Ovary (tissue), 9 donors: ENCODE measurements around the gene CARF. TPM values are rescaled to one million over a fixed set of nuclear protein-coding genes. Genes with fewer than 3 reads are reported as not detected.

Source experiments
- DNase-seq, 5 donors: peaks; one replicate each; pipeline ENCODE4 v3.0.0-alpha.2; 2019 to 2020
- H3K27ac ChIP-seq, 2 donors: fragments of 200-600 bp; one replicate each; pipeline versions ENCODE4 v1.5.1 to v1.8.0; 2019 to 2022
- H3K27me3 ChIP-seq: fragments of 200-600 bp; one replicate; pipeline ENCODE4 v1.8.0; 2022
- H3K36me3 ChIP-seq: fragments of 200-600 bp; sonication (generic); one replicate; pipeline ENCODE4 v1.5.1; 2019
- H3K4me1 ChIP-seq: one replicate; pipeline ENCODE4 v1.8.1; 2013; ENCODE audit warnings: mild to moderate bottlenecking, moderate library complexity; ENCODE audit not compliant: insufficient read depth
- H3K4me3 ChIP-seq: fragments of 200-600 bp; sonication (generic); one replicate; pipeline ENCODE4 v1.5.1; 2017
- H3K9me3 ChIP-seq, 2 donors: fragments of 200-600 bp in 1 of 2; sonication (generic) in 1 of 2; one replicate each; pipeline versions ENCODE4 v1.5.1 to v1.8.1; 2013 to 2019; ENCODE audit warnings: mild to moderate bottlenecking in 1 of 2, moderate library complexity in 1 of 2
- EP300 ChIP-seq: sonication (generic); formaldehyde crosslinking; IDR thresholded peaks from one replicate; pipeline ENCODE4 v1.6.1; 2017; ENCODE audit warnings: antibody characterized with exemption
- POLR2A ChIP-seq: fragments of 450-650 bp; IDR thresholded peaks from one replicate; pipeline ENCODE4 v1.6.1; 2017; ENCODE audit warnings: antibody characterized with exemption, mild to moderate bottlenecking, moderate library complexity
- WGBS, 3 donors: extraction: QIAGEN DNeasy Blood & Tissue Kit in 1 of 3; methylation state at CpG; one replicate each; pipeline versions ENCODE4 v1.1.5 to v1.1.7; 2013 to 2017; 5-methylcytosine and 5-hydroxymethylcytosine counted together
- intact Hi-C, 4 donors: fragments of 100-400 bp; cut with DNase I; formaldehyde crosslinking; loops; one replicate each; pipeline versions ENCODE4 v1.11.0 to v1.15.1; 2022 to 2023
- polyA plus RNA-seq, 2 donors: library from polyadenylated mRNA; stranded (reverse); fragments of 200-250 nt in 1 of 2; fragments of 350-450 nt in 1 of 2; fragmentation: Illumina TruSeq in 1 of 2; extraction: RNeasy Lipid Tissue Mini Kit (QIAGEN cat#74804) in 1 of 2; gene quantifications; one replicate each; pipeline ENCODE4 v1.2.3, GENCODE V29; 2013 to 2014
- small RNA-seq: library from RNA; depleted of rRNA; stranded (forward); fragments of <200 nt; gene quantifications from one replicate; pipeline ENCODE3, GENCODE V24; 2016
- total RNA-seq, 7 donors: library from RNA; depleted of rRNA in 2 of 7; stranded (reverse); fragments of >200 nt in 2 of 7; fragmentation: NEBNext Ultra II Directional in 3 of 7; extraction: Animal tissue kit (Norgen Biotek cat#: 25700) in 3 of 7; gene quantifications; one replicate each; pipeline versions ENCODE4 v1.1.0 to v1.2.4, GENCODE V29; 2016 to 2023
- TF ChIP-seq, protein P1 (sequence below), 3 donors: fragments of 450-650 bp in 2 of 3; fragments of 200-600 bp in 1 of 3; IDR thresholded peaks; one replicate each; pipeline versions ENCODE4 v1.5.1 to v1.8.0; 2016 to 2022; ENCODE audit warnings: antibody characterized with exemption in 3 of 3, mild to moderate bottlenecking in 1 of 3
- donor health status: DM: no; HTN: no; CAD: no; lungs with moderate emphysema.
- donor health status: DM: no; HTN: no; CAD: no.
- donor health status: Bipolar disorder and iron deficiency.
- donor health status: DM: yes; HTN: yes; CAD: no.
- donor health status: DM: no; HTN: no; CAD: no.
- donor health status: DM: yes; HTN: yes; CAD: no.

CARF gene
- total and polyA plus RNA-seq, 9 donors = 4.4 to 15.5 (median 12.3) TPM

DNA sequence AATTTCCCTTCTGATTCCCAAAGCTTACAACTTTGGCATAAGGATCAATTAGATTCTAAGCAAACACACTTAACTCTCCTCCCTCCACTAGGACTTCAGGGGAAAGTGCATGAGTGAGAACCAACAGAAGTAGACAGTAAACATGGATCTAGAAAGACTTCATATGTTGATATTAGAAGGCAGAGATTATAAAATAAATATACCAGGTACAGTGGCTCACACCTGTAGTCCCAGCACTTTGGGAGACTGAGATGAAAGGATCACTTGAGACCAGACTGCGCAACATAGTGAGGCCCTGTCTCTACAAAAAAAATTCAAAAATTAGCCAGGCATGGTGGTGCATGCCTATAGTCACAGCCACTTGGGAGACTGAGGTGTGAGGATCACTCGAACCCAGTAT lies 118.5 kb downstream of the CARF start:
- intact Hi-C loops = no loop called here
- 94 to 97% (median 96%) methylated on average over 2 of the region's 2 CpGs for WGBS, 3 donors
- Histone ChIP-seq H3K4me3 (no peak overlapping the region), H3K27ac (no peak overlapping the region), H3K36me3 (no peaks in the 10 kb centered on the region), H3K27me3 (no peaks in the 10 kb centered on the region), H3K4me1 (peaks cover 2% of the 10 kb centered on the region), H3K9me3 (no peaks in the 10 kb centered on the region)
- TF ChIP-seq, protein P1, sequence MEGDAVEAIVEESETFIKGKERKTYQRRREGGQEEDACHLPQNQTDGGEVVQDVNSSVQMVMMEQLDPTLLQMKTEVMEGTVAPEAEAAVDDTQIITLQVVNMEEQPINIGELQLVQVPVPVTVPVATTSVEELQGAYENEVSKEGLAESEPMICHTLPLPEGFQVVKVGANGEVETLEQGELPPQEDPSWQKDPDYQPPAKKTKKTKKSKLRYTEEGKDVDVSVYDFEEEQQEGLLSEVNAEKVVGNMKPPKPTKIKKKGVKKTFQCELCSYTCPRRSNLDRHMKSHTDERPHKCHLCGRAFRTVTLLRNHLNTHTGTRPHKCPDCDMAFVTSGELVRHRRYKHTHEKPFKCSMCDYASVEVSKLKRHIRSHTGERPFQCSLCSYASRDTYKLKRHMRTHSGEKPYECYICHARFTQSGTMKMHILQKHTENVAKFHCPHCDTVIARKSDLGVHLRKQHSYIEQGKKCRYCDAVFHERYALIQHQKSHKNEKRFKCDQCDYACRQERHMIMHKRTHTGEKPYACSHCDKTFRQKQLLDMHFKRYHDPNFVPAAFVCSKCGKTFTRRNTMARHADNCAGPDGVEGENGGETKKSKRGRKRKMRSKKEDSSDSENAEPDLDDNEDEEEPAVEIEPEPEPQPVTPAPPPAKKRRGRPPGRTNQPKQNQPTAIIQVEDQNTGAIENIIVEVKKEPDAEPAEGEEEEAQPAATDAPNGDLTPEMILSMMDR (IDR thresholded peaks at IDR 0.05) = no peak
- TF ChIP-seq EP300 (no peak), POLR2A (no peak)
- DNase-seq = no peak

DNA sequence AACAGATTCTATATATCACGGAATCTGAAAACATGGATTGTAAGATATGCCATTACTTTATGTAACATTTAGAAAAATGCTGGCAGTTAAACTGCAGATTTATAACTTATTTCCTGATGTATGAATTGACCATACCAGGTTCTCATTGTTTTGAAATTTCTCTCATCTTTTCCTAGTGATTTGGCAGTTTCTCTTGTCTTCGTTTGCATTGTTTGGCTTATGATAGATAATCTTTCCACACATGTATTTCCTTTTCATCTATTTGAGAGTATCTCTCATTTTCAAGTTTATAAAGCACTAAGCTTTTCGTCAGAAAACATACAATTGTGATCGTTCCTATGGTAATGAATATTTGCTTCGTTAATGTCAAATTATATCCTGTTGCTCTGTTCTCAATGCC lies 118.9 kb downstream of the CARF start:
- no peaks in the 10 kb centered on the region for H3K27me3 ChIP-seq
- no peak overlapping the region for H3K4me3 ChIP-seq
- TF ChIP-seq POLR2A = no peak
- TF ChIP-seq, protein P1 (IDR thresholded peaks at IDR 0.05) = no peak
- TF ChIP-seq EP300 = no peak
- H3K27ac ChIP-seq = no peak overlapping the region
- DNase-seq = no peak
- no peaks in the 10 kb centered on the region for H3K9me3 ChIP-seq
- intact Hi-C loops = no loop called here
- H3K4me1 ChIP-seq = peaks cover 2% of the 10 kb centered on the region
- H3K36me3 ChIP-seq = no peaks in the 10 kb centered on the region
- 76 to 88% (median 84%) methylated on average over 5 of the region's 5 CpGs for WGBS, 3 donors

DNA sequence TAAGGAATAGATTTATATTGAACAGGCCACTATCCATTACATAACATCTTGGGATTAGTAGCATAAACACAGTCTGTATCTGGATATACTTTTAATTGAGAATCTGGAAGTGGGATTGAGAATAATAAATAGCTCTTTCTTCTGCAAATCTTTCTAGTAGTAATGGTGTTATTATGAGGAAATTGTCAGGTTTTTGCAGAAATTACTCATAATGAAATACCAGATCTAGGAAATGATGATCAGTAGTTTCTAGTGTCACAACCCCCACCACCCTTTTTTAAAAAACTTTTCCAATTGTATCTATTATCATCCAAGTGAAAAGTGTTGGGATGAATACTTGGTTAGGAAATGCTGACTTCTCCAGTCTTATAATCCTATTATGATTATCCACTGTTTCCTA lies 121.3 kb downstream of the CARF start:
- no peaks in the 10 kb centered on the region for H3K9me3 ChIP-seq
- H3K27ac ChIP-seq = no peak overlapping the region
- no peak for DNase-seq
- no peaks in the 10 kb centered on the region for H3K36me3 ChIP-seq
- H3K4me1 ChIP-seq = peaks cover 2% of the 10 kb centered on the region
- TF ChIP-seq POLR2A = no peak
- TF ChIP-seq EP300 = no peak
- TF ChIP-seq, protein P1 (IDR thresholded peaks at IDR 0.05) = no peak
- H3K4me3 ChIP-seq = no peak overlapping the region
- no peaks in the 10 kb centered on the region for H3K27me3 ChIP-seq
- intact Hi-C loops = no loop called here

DNA sequence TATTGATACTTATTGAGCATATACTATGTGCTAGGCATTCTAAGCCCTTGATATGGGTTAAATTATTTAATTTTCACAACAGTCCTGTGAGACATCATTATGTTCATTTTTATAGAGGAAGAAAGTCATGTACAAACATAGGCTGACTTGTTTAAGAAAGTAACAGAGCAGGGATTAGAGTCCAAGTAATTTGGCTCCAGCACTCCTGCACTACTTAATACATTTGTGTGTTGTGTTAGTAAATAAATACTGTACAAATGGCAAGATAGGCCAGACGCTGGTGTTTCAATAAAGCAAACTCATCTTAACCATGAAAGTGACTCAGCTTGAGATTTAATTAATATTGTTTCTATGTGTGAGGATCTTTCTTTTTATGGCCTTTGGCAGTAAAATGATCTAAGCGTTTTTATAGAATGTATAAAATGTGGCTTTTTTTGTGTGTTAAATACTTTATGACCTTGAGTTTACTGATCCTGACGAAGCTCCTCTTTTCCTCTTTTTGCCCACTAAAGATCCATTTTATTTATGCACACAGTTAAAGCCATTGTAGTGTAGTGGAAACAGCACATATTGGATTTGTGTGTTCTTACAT lies 123.9 kb downstream of the CARF start:
- TF ChIP-seq EP300 = no peak
- intact Hi-C loops = no loop called here
- Histone ChIP-seq H3K4me1 (peaks cover 3% of the 10 kb centered on the region), H3K36me3 (no peaks in the 10 kb centered on the region), H3K4me3 (no peak overlapping the region), H3K9me3 (no peaks in the 10 kb centered on the region), H3K27ac (no peak overlapping the region), H3K27me3 (no peaks in the 10 kb centered on the region)
- 50 to 60% (median 57%) methylated on average over 3 of the region's 3 CpGs for WGBS, 3 donors
- no peak for DNase-seq

Small RNA genes within 50 kb of the gene (small RNA-seq; reads per million reads assigned to genes)
- not detected for gene AC010900.2

Other genes starting within 250 kb of the CARF start
- gene ICA1L, start 40.5 kb upstream of the CARF start, total RNA-seq = 10 to 100 TPM; 13.2 to 24.6 (median 20.8) TPM
- 1 to 10 TPM; 6.3 to 9.9 TPM for gene ICA1L, start 40.5 kb upstream of the CARF start, polyA plus RNA-seq
- 10 to 100 TPM in 6 of 7 donors, 1 to 10 TPM in 1; 7.7 to 45.2 (median 29.2) TPM for gene WDR12, start 602 bp upstream of the CARF start, total RNA-seq
- 10 to 100 TPM in 1 of 2 donors, 1 to 10 TPM in 1; 9.3 to 29.2 TPM for gene WDR12, start 602 bp upstream of the CARF start, polyA plus RNA-seq
- gene NBEAL1, start 102.6 kb downstream of the CARF start, total RNA-seq = 10 to 100 TPM; 21.3 to 36.2 (median 29.3) TPM
- 10 to 100 TPM in 1 of 2 donors, 1 to 10 TPM in 1; 4.6 to 10.5 TPM for gene NBEAL1, start 102.6 kb downstream of the CARF start, polyA plus RNA-seq